CD14-positive monocyte (primary cell): ENCODE data around the gene SMCO4. TPM values are rescaled to one million over a fixed set of nuclear protein-coding genes. Genes with fewer than 3 reads are reported as not detected.

Experiments
- DNase-seq, 3 donors: peaks; one replicate each; pipeline ENCODE4 v3.0.0-alpha.2; 2011 to 2022
- H2AFZ ChIP-seq: 2 replicates; pipeline ENCODE4 v1.6.0; 2012; ENCODE audit warnings: mild to moderate bottlenecking, low read depth, low read length, inconsistent platforms; ENCODE audit not compliant: insufficient read depth, poor library complexity, severe bottlenecking
- H3K27ac ChIP-seq, 2 donors: 1 replicate in 1 of 2; 2 replicates in 1 of 2; pipeline ENCODE4 v1.5.1; 2012 to 2013; ENCODE audit warnings: low read length in 2 of 2, control low read depth in 1 of 2, inconsistent platforms in 1 of 2, low read depth in 1 of 2, mild to moderate bottlenecking in 1 of 2
- H3K27me3 ChIP-seq, 2 donors: one replicate each; pipeline versions ENCODE4 v1.6.0 to v1.6.1; 2011 to 2013; ENCODE audit warnings: low read length in 2 of 2; ENCODE audit not compliant: control insufficient read depth in 2 of 2, insufficient read depth in 2 of 2
- H3K36me3 ChIP-seq, 2 donors: replicated peaks in 1 of 2; 1 replicate in 1 of 2; 2 replicates in 1 of 2; pipeline versions ENCODE4 v1.5.1 to v1.6.1; 2012 to 2013; ENCODE audit warnings: low read length in 2 of 2, control low read depth in 1 of 2, inconsistent platforms in 1 of 2, mild to moderate bottlenecking in 1 of 2; ENCODE audit not compliant: insufficient read depth in 2 of 2, control insufficient read depth in 1 of 2
- H3K4me1 ChIP-seq, 2 donors: 1 replicate in 1 of 2; 2 replicates in 1 of 2; pipeline versions ENCODE4 v1.5.1 to v1.6.1; 2012 to 2013; ENCODE audit warnings: low read length in 2 of 2, control low read depth in 1 of 2, inconsistent platforms in 1 of 2, mild to moderate bottlenecking in 1 of 2, moderate library complexity in 1 of 2; ENCODE audit not compliant: insufficient read depth in 2 of 2, control insufficient read depth in 1 of 2
- H3K4me2 ChIP-seq: replicated peaks from 2 replicates; pipeline ENCODE3; 2012; ENCODE audit warnings: low read length, moderate library complexity, mild to moderate bottlenecking; ENCODE audit not compliant: poor library complexity, severe bottlenecking; ENCODE audit errors: extremely low read depth
- H3K4me3 ChIP-seq, 3 experiments: fragments of 200-600 bp in 1 of 3; sonication (generic) in 1 of 3; replicated peaks in 1 of 3; 1 replicate in 2 of 3; 2 replicates in 1 of 3; pipeline ENCODE4 v1.5.1; 2011 to 2013; ENCODE audit warnings: low read length in 3 of 3, mild to moderate bottlenecking in 3 of 3, control low read depth in 2 of 3, low read depth in 2 of 3, inconsistent platforms in 1 of 3, moderate library complexity in 1 of 3
- H3K79me2 ChIP-seq: 2 replicates; pipeline ENCODE4 v1.6.0; 2012; ENCODE audit warnings: mild to moderate bottlenecking, control low read depth, inconsistent platforms, low read length, moderate library complexity; ENCODE audit not compliant: insufficient read depth
- H3K9ac ChIP-seq: 2 replicates; pipeline ENCODE4 v1.6.0; 2017; ENCODE audit warnings: low read length, mild to moderate bottlenecking; ENCODE audit not compliant: insufficient read depth, poor library complexity, severe bottlenecking
- H3K9me3 ChIP-seq, 2 donors: replicated peaks in 1 of 2; 1 replicate in 1 of 2; 2 replicates in 1 of 2; pipeline versions ENCODE4 v1.5.1 to v1.6.1; 2012 to 2013; ENCODE audit warnings: low read length in 2 of 2, control low read depth in 1 of 2; ENCODE audit not compliant: control insufficient read depth in 1 of 2, insufficient read depth in 1 of 2
- H4K20me1 ChIP-seq: 2 replicates; pipeline ENCODE4 v1.6.0; 2012; ENCODE audit warnings: mild to moderate bottlenecking, low read length, control low read depth, moderate library complexity; ENCODE audit not compliant: insufficient read depth
- H3K27ac Mint-ChIP-seq, 7 donors: one replicate each; pipeline ENCODE4 v1.8.0; 2020; ENCODE audit warnings: mild to moderate bottlenecking in 7 of 7, mixed read lengths in 7 of 7, moderate library complexity in 6 of 7, inconsistent platforms in 2 of 7
- H3K27me3 Mint-ChIP-seq, 3 donors: one replicate each; pipeline ENCODE4 v1.8.0; 2021 to 2022; ENCODE audit warnings: low read depth in 3 of 3, mild to moderate bottlenecking in 3 of 3, mixed read lengths in 3 of 3, moderate library complexity in 3 of 3, inconsistent platforms in 1 of 3
- H3K36me3 Mint-ChIP-seq, 2 donors: one replicate each; pipeline ENCODE4 v1.8.0; 2020; ENCODE audit warnings: mixed read lengths in 2 of 2, inconsistent platforms in 1 of 2, mild to moderate bottlenecking in 1 of 2
- H3K4me1 Mint-ChIP-seq: one replicate; pipeline ENCODE4 v1.8.0; 2020; ENCODE audit warnings: mild to moderate bottlenecking, mixed read lengths
- H3K4me3 Mint-ChIP-seq, 2 donors: one replicate each; pipeline ENCODE4 v1.8.0; 2020; ENCODE audit warnings: mild to moderate bottlenecking in 2 of 2, mixed read lengths in 2 of 2, moderate library complexity in 1 of 2
- H3K9me3 Mint-ChIP-seq, 7 donors: one replicate each; pipeline ENCODE4 v1.8.0; 2020 to 2022; ENCODE audit warnings: mixed read lengths in 7 of 7, mild to moderate bottlenecking in 6 of 7, moderate library complexity in 6 of 7, inconsistent platforms in 2 of 7
- CTCF ChIP-seq: fragments of 200-600 bp; IDR thresholded peaks from one replicate; pipeline ENCODE4 v1.8.0; 2022; ENCODE audit warnings: antibody characterized with exemption, mild to moderate bottlenecking
- WGBS: methylation state at CpG from one replicate; pipeline ENCODE4 v1.1.5; 2013; ENCODE audit warnings: missing lambda C conversion rate; ENCODE audit not compliant: insufficient coverage; 5-methylcytosine and 5-hydroxymethylcytosine counted together
- intact Hi-C, 2 donors: fragments of 100-400 bp; cut with micrococcal nuclease; formaldehyde crosslinking; loops; one replicate each; pipeline versions ENCODE4 v1.15.0 to v1.15.1; 2023
- polyA plus RNA-seq, 3 donors: library from polyadenylated mRNA; depleted of rRNA in 1 of 3; unstranded in 2 of 3; stranded (reverse) in 1 of 3; fragments of 300-500 nt in 2 of 3; fragments of >200 nt in 1 of 3; fragmentation: Illumina TruSeq in 2 of 3; gene quantifications; 1 replicate in 2 of 3; 2 replicates in 1 of 3; pipeline ENCODE4 v1.2.3, GENCODE V29; 2012 to 2021

Gene SMCO4
- polyA plus RNA-seq, 3 donors, result 110 to 242 (median 169) TPM

- H4K20me1 ChIP-seq, result peaks cover 55% of the 10 kb centered on the region
- no peaks in the 10 kb centered on the region for H3K9me3 ChIP-seq
- H3K79me2 ChIP-seq, result peaks cover 12% of the 10 kb centered on the region
- peaks cover 64 to 66% of the 10 kb centered on the region in 2 donors for H3K36me3 Mint-ChIP-seq
- H3K27ac ChIP-seq, result no peak overlapping the region
- intact Hi-C loops, result no loop called here
- H3K4me3 ChIP-seq, result no peak overlapping the region
- H3K36me3 ChIP-seq, result peaks cover 34 to 79% of the 10 kb centered on the region in 2 donors
- peak overlapping the region in 2 of 7 donors; percentile 65 to 69 for H3K27ac Mint-ChIP-seq
- H3K27me3 ChIP-seq, result no peaks in the 10 kb centered on the region
- H3K4me1 ChIP-seq, result no peaks in the 10 kb centered on the region
- H3K4me3 Mint-ChIP-seq, result no peak overlapping the region
- H3K9me3 Mint-ChIP-seq, result peaks cover 0 to 2% (median 0%) of the 10 kb centered on the region in 7 donors
- H3K9ac ChIP-seq, result no peak overlapping the region
- H3K4me2 ChIP-seq, result no peak overlapping the region
- H3K4me1 Mint-ChIP-seq, result peaks cover 3% of the 10 kb centered on the region
- no peak for TF ChIP-seq CTCF
- no peak overlapping the region for H2AFZ ChIP-seq
- DNase-seq, result no peak
- H3K27me3 Mint-ChIP-seq, result no peaks in the 10 kb centered on the region
- WGBS, result 97% methylated on average over 13 of the region's 19 CpGs
These were observed 64.3 kb downstream of the SMCO4 start for GRCh38 chr11:93478841-93479240.

GRCh38 chr11:93477684-93478234 is 65.4 kb downstream of the SMCO4 start:
- H3K9me3 Mint-ChIP-seq, result peaks cover 0 to 2% (median 0%) of the 10 kb centered on the region in 7 donors

More at GRCh38 chr11:93477684-93478234, 65.4 kb downstream of the SMCO4 start:
- H3K4me1 Mint-ChIP-seq, result peaks cover 3% of the 10 kb centered on the region
- 97% methylated on average over 10 of the region's 11 CpGs for WGBS
- no peak for DNase-seq
- H3K9ac ChIP-seq, result no peak overlapping the region
- no peaks in the 10 kb centered on the region for H3K9me3 ChIP-seq
- H3K27me3 ChIP-seq, result no peaks in the 10 kb centered on the region
- no peak overlapping the region for H3K27ac ChIP-seq
- intact Hi-C loops, result no loop called here
- H3K36me3 Mint-ChIP-seq, result peaks cover 55% of the 10 kb centered on the region in 2 donors
- H3K4me3 Mint-ChIP-seq, result no peak overlapping the region
- H3K27ac Mint-ChIP-seq, result peak overlapping the region in 1 of 7 donors; percentile 15
- peaks cover 34 to 68% of the 10 kb centered on the region in 2 donors for H3K36me3 ChIP-seq
- no peak overlapping the region for H3K4me2 ChIP-seq
- no peaks in the 10 kb centered on the region for H3K4me1 ChIP-seq
- H2AFZ ChIP-seq, result no peak overlapping the region
- no peaks in the 10 kb centered on the region for H3K27me3 Mint-ChIP-seq
- H4K20me1 ChIP-seq, result peaks cover 44% of the 10 kb centered on the region
- H3K4me3 ChIP-seq, result no peak overlapping the region
- H3K79me2 ChIP-seq, result peaks cover 7% of the 10 kb centered on the region
- TF ChIP-seq CTCF, result no peak
